T47D (cell line): ENCODE measurements around the gene ASRGL1.

ENCODE experiments used
- DNase-seq, 2 experiments: peaks; one replicate each; pipeline versions ENCODE4 v3.0.0 to v3.0.0-alpha.2; 2011 to 2012; ENCODE audit warnings: low read depth in 1 of 2, low spot score in 1 of 2
- JUND ChIP-seq: IDR thresholded peaks from 2 replicates; pipeline ENCODE4 v1.6.1; 2012; ENCODE audit warnings: low read depth
- in situ Hi-C: cut with HindIII; loops from 2 replicates; pipeline ENCODE4 v1.10.0; 2016; ENCODE audit warnings: low sequenced_read_pairs, low pct_unique_long_range_greater_than_20kb

Gene ASRGL1

DNA sequence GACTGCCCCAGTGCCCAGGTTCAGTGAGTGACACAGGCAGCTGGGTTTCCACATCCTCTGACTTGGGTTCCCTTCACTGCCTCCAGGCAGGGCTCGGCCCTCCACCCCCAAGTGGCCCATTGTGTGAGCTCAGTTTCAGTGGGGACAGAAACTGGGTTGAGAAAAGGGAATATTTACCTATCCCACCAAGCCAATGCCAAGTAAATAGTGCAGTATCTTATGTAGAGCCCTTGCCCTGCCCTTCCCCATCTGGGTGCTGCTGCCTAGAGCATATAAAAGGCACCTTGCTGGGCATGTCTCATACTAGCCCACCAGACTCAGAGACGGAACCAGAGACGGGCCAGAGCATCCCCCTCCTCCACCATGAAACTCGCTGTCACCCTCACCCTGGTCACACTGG is 81.5 kb downstream of the ASRGL1 start, which contains the start of gene SCGB1A1:
Gene SCGB1A1, plus strand, starts transcription at position 301 of the 400 bp plus-strand sequence. Its CDS starts 63 bp downstream, at position 364.
- TF ChIP-seq JUND = no peak
- in situ Hi-C loops = no loop called here
- DNase-seq = no peak

DNA sequence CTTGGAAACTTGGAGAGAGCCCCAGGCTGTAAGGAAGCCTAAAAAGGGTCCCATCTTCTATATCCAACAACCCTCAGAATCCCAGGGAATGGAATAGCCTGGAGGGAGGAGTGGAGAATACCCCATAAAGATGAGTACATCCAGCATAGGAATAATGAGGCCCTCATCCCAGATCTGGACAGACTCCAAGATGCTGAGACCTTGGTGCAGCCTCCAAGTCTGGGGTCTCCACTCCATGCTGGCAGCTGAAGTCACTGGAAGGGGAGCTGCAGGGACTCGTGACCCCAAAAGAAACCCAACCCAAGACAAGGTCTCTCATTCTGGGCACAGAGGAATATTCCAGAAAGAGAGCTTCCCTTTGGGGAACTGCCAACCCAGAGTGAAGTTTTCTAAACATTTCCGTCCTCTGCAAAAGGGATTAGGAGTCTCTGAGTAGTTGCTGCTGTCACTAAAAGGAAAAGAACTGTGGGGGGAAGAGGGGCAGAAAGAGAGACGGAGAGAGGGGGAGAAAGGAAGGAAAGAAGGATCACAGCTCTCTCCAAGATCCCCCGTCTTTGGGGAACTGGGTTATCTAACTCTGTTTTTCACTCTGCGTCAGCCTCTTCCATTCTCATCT is 82.2 kb downstream of the ASRGL1 start:
- in situ Hi-C loops = no loop called here
- DNase-seq = no peak
- no peak for TF ChIP-seq JUND

DNA sequence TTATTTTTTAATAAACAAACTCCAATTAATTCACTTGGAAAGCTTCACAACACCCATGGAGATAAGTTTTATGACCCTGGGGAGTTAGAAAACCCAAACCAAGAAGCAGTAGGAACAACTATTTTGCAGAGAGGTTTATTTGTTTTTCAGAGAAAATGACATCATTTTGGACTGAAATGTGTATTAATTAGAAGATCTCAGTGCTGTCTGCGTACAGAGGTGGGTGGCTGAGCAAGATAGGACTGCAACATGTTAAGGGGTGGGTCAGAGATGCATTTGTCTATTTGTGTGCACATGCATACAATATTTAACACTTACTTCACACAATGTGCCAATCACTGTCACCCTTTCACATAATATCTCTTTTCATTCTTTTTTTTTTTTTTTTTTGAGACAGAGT is 82.7 kb downstream of the ASRGL1 start:
- no peak for TF ChIP-seq JUND
- no peak for DNase-seq
- in situ Hi-C loops = no loop called here

DNA sequence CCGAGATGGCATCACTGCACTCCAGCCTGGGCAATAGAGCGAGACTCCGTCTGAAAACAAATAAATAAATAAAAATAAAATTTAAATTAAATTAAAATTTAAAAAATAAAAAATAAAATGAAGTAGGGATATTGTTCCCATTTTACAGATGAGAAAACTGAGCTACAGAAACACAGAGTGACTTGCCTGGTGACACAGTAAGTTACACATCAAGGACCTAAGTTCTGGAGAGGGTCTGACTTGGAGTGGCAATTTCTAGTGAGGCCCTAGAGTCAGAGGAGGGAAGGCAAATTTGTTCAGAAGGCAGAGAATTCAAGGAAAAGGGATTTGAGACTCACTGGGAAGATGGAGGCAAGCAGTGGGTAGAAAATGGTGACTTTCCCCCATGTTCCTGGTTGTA is 83.6 kb downstream of the ASRGL1 start:
- in situ Hi-C loops = no loop called here
- no peak for DNase-seq
- TF ChIP-seq JUND = no peak

DNA sequence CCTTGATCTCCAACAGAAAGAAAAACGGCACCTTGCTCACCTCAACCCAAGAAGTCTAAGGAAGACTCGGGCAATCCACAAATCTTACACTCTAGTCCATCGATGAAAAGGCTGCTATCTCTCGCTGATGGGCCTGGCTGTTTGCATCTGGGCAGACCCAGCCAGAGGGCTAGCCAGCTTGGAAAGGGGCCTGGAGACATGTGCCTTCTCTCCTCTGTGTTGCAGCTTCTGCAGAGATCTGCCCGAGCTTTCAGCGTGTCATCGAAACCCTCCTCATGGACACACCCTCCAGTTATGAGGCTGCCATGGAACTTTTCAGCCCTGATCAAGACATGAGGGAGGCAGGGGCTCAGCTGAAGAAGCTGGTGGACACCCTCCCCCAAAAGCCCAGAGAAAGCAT is 84.7 kb downstream of the ASRGL1 start:
- no peak for TF ChIP-seq JUND
- DNase-seq = no peak
- in situ Hi-C loops = no loop called here

DNA sequence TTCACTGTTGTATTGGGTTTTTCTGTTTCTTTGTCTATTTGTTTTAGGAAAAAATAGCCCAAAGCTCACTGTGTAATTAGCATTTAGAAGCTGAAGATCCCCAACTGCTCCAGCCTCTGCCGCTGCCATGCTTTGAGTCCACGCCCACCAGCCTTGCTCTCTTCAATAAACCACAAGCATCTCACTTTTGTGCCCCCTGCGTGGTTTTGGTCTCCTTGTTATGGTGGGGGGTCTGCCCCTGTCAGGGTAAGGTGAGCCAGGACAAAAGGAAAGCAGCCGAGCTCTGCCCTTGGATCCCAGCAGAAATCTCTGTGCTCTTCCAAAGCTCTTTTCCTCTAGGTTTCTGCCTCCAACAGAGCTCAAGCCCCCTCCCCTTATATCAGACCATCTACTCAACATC is 85.8 kb downstream of the ASRGL1 start:
- in situ Hi-C loops = no loop called here

DNA sequence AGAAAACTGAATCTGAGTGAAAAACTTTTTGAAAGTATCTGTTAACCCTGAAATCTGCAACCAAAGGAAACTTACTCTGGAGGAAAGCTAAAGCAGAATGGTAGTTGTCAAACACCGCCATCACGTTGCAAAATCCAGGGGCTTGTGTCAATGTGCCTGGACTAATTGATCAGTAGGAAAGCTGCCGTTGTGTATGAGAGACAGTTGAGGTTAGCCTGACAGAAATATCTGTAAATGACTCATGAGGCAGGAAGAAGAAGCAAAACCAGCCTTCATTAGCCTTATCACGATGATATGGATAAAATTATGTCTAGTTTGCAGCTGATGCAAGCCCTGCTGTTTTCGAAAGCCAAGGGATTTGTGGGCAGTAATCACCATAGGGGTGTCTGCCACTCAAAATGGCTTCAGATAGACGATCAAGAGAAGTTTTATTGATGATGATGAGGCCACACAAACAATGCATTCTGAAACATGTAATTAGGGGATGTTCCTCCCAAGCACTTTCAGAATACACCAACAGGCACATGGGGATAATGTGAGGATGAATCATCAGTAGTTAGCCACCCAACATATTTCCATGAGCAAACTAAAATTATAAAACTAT is 90.5 kb downstream of the ASRGL1 start:
- no peak for DNase-seq
- in situ Hi-C loops = no loop called here
- no peak for TF ChIP-seq JUND

More for the DNA sequence above, 85.8 kb downstream of the ASRGL1 start:
- DNase-seq = no peak
- TF ChIP-seq JUND = no peak

DNA sequence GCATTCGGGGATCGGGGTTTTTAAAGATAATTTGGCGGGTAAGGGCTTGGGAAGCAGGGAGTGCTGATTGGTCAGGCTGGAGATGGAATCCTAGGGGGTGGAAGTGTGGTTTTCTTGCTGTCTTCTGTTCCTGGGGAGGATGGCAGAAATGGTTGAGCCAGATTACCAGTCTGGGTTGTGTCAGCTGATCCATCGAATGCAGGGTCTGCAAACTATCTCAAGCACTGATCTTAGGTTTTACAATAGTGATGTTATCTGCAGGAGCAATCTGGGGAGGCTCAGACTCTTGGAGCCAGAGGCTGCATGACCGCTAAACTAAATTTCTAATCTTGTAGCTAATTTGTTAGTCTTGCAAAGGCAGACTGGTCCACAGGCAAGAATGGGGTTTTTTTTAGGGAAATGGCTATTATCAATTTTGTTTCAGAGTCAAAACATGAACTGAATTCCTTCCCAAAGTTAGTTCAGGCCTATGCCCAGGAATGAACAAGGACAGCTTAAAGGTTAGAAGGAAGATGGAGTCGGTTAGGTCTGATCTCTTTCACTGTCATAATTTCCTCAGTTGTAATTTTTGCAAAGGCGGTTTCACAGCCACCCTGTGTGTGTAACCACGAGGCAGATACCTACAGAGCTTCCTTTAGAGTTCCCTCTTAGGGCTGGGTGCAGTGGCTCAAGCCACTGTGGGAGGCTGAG is 91.8 kb downstream of the ASRGL1 start:
- no peak for DNase-seq
- TF ChIP-seq JUND = no peak
- in situ Hi-C loops = no loop called here

DNA sequence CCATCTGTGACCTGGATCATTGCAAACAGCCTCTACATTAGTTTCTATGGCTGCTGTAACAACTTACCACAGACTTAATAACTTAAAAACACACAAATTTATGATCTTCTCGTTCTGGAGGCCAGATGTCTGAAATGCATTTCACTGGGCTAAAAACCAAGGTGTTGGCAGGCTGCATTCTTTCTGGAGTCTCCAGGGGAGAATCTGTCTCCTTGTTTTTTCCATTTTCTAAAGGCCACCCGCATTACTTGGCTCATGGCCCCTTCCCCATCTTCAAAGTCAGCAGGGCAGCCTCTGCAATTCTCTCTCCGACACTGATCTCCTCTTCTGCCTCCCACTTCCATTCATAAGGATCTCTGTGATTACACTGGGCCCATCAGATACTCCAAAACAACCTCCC is 93.2 kb downstream of the ASRGL1 start:
- TF ChIP-seq JUND = no peak
- in situ Hi-C loops = no loop called here
- no peak for DNase-seq

DNA sequence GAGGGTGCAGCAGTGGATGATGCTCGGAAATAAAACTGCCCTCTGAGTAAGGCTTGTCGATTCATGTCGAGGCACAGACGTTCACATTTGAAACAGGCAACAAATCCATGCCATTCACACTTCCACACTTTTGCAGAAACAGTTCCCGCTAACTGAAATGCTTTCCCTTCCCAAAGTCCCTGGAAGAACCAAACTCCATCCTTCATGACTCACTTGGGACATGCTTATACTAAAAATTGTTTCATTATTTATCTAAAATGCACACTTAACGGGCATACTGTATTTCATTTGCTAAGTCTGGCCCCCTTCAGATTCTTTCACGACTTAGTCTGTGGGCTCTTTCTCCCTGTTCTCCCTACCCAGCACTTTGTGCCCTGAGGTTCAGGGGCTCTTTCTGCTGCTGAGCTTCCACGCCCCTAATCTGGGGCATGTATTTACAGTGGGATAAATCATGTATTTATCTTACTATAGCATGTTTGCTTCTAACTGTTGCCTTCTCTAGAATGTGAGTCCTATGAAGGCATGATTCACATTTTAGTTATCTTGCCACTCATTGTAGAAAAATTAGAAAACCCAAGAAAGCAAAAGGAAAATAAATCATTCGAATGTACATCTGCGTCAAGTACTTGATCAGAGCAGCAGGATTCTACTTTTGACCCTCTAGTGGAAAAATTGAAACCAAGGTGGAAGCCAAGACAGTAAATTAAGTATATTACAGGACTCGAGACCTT is 94.1 kb downstream of the ASRGL1 start:
- TF ChIP-seq JUND = no peak
- DNase-seq = no peak
- in situ Hi-C loops = no loop called here

DNA sequence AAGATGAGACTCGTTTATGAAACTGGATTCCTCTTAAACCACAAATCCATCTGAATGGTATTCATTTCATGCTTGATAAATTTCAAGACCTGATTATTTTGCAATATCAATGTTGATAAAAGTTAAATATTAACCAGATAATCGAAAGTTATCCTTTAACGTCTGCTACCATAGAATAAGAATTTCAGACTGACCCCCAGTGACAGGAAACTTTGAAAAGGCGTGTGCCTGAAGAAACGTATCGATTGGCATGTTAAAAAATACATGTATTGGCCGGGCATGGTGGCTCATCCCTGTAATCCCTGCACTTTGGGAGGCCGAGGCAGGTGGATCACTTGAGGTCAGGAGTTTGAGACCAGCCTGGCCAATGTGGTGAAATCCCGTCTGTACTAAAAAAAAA is 95.4 kb downstream of the ASRGL1 start:
- in situ Hi-C loops = no loop called here
- DNase-seq = no peak

DNA sequence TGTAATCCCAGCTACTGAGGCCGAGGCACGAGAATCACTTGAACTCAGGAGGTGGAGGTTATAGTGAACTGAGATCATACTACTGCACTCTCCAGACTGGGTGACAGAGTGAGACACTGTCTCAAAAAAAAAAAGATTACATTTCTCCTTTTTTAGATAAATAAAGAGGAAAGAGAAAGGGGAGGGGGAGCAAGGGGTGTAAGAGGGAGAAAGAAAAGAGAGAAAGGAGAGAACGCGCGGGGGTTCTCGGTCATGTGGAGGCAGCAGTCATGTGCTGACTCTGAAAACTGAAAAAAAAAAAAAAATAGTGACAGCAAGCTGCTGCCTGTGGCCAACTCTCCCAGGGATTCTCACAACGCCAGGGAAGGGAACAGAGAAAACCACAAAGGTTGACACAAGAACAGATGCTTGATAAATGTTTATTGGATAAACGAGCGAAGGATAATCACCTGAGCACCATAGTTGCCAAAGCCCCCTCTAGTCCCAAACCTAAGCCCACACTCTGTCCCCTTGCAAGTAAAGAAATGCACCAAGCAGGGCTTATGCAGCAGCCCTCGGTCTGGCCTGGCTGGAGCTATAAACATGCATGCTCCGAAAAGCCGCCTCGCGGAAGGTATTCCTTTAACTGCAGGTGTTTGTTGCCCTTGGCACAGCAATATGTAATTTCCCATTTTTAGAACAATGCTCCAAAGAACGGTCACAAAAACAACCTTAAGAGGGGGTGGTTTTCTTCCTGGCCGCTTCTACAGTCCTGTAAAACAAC is 96.1 kb downstream of the ASRGL1 start:
- in situ Hi-C loops = no loop called here
- no peak for TF ChIP-seq JUND
- no peak for DNase-seq

More for the DNA sequence above, 95.4 kb downstream of the ASRGL1 start:
- no peak for TF ChIP-seq JUND
